Inflammatory macrophage treated with lipopolysaccharide for 1 hour (primary cell): ENCODE results near the gene PDE10A.

Experiments used
- DNase-seq, 2 donors: peaks; one replicate each; pipeline ENCODE4 v3.0.0-alpha.2; 2020 to 2022

PDE10A gene

DNA sequence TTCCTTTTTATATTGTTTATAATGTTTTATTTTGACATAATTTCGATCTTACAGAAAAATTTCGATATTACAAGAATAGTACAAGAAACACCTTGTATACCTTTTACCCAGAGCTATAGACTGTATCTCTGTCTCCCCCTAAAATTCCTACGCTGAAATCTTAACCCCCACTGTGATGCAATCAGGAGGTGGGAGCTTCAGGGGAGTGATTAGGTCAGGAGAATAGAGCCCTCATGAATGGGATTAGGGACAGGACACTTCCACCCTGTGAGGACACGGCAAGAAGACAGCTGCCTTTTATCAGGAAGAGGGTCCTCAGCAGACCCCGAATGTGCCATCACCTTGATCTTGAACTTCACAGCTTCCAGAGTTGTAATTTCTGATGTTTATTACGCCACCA is 204.9 kb downstream of the PDE10A start:
- DNase-seq: no peak

DNA sequence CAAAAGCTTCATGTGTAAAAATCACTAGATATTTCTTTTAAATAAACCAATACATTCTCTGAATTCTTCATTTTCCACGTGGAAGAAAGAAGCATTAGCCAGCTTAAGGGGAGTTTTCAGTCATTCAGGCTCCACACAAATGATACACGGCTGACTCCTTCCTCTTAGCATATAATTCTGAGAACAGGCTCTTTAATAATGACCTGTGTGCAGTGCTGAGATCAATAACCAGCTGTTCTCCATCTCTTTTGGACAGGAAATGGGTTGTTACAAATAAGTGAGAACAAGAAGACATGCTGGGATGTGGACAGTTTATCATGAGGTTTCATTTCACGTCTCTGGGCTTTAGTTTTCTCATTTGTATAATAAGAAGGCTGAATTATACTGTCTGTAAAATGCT is 206.8 kb downstream of the PDE10A start:
- DNase-seq: no peak

DNA sequence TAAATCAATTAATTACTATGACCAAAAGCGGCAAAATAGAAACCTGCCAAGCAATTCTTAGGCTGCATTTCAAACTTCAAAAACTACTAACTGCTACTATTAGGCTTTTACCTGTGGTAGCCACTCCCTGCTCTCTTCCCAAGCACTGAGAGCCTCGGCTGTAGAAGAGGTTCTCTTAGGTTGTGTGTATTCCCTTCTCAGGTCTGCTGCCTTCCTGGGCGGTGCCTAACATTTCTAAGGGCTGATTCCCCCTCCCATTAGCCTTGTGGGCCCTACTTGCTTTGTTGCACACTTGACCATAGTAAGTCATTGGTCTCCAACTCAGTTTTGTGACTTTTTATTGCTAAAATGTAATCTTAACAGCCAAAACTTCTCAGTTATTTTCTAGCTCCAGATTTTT is 207.6 kb downstream of the PDE10A start:
- DNase-seq: no peak

DNA sequence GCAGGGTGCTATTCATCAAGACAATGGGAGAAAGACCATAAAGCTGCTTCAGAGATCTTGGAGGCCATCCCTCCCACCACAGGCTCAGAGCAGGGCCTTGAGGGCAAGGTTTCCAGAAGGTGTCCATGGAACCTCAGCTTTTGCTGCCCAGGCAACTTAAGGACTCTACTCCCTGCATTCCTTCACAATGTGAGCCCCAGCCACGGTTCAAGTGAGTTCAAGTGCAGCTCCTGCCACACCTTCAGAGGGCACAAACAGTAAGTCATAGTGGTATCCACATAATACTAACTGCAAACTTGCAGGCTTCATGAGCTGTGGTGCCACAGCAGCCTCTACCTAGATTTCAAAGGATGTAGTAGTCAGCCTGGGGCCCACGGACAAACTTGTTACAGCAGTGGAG is 209.6 kb downstream of the PDE10A start:
- DNase-seq: no peak

DNA sequence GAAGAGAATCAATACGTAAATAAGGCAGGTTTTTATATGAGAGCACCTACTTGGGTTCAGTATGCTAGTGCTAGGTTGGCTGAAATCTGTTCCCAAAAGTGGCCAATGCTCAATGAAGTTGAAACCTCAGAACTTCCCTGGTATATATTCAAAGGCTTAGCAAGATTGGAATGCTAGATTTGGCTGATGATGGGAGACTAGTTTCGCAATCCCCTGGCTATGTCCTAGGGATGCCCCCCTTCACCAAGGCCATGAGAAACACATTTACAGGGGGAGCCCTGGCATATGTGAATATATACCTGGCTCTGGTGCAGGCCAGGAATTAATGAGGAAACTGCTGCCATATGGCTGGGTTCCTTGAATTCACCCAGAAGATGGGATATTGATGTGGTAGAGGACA is 211.2 kb downstream of the PDE10A start:
- no peak for DNase-seq

DNA sequence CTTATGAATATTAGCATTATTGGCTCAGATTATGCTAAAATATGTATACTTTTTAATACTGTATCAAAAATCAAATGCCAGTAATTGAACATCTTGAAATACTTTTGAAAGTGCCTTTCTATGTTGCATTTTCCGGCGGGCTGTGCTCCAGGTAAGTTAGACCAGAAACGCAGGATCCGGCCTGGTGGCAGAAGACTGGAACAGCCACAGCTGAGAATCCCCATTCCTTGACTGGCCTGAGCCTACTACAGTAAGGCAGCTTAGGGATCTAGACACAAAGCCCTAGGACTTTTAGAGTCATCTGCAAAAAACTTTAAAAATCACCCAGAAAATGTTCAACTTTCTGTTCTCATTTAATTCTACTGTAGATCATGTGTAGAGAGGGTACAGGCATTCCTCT is 214.8 kb downstream of the PDE10A start:
- DNase-seq: no peak

DNA sequence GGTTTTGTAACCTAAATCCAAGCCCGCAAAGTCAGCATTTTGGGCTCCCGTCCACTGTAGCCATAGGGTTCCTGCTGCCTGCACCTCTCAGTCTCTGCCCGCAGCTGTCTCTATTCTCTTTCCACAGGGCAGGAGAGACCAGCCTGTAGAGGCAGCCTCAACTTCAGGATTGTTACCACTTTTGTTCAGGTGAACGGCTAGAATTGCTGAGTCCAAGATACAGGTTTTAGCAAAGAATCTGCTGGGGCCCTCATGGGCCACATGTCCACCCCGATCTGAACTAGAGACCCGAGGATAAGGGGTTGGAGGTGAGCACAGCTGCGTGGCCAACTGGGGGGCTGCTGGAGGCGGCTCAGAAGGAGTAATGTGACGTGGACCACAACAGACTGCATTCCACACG is 215.9 kb downstream of the PDE10A start:
- DNase-seq: no peak

DNA sequence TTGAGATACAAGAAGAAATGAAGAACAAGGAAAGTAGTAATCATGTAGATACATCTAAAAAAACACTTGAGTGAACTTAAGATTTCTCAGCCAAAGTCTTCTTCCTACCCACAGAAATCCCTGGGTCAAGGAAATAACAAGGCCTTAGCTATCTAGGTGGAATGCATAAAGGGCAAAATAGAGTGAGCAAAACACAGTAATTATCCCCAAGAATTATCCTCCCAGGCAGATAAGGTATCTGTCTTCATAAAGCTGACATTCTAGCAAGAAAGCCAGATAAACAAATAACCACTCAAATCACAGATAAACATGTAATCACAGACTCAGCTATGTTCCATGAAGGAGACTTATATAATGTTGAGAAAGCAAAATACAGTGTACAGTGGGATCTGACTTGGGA is 216.7 kb downstream of the PDE10A start:
- no peak for DNase-seq

DNA sequence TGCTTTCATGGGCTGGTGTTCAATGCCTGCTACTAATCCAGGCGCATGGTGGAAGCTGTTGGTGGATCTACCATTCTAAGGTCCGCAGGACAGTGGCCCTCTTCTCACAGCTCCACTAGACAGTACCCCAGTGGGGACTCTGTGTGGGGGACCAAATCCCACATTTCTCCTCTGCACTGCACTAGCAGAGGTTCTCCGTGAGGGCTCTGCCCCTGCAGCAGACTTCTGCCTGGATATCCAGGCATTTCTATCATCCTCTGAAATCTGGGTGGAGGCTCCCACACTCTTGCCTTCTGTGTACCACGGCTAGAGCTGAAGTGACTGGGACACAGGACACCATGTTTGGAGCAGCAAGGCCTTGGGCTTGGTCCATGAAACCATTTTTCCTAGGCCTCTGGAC is 219.6 kb downstream of the PDE10A start:
- no peak for DNase-seq

DNA sequence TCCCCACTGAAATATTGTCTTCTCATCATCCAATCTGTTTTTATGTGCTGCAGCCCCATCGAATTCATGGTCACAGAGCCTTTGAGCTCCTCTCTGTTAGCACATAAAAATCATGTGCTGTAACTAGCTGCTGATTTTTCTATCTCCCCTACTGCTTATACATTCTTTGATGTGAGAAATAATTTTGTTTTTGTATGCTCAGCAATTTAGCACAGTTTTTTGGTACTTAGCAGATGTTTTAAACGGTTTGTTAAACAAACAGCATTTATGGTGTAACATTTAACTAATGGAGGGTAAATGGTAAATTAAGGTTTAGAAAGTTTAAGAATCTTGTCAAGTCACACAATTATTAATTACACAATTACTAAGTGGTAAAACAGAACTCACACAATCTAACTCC is 221.9 kb downstream of the PDE10A start:
- DNase-seq: no peak

DNA sequence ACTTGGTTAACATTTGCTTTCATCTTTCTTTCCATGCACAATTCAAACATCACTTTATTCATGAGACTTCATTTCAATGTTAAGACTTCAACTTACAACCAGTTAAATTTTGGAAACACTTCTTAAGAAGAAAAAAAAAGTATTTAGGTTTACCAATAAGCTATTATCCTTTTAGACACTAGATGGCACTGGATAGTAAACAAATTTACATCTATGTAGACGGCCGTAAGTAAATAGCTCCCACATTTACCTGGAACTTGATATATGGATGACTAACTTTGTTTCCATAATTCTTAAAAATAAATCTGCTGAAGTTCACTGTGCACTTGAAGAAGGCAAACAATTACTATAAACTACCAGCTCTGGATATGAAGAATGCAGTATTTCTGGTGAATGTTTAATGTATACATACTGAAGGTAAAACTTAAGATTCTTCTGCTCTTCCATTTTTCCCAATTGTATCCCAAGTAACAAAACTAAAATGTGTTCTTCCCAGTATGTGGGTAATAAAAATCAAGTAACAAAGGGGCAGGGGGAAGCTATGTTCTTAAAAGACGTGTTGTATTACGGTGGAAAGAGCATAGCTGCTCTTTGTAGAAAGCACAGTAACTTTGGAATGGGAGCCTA is 223.0 kb downstream of the PDE10A start:
- DNase-seq: peak; percentile 3 to 31

DNA sequence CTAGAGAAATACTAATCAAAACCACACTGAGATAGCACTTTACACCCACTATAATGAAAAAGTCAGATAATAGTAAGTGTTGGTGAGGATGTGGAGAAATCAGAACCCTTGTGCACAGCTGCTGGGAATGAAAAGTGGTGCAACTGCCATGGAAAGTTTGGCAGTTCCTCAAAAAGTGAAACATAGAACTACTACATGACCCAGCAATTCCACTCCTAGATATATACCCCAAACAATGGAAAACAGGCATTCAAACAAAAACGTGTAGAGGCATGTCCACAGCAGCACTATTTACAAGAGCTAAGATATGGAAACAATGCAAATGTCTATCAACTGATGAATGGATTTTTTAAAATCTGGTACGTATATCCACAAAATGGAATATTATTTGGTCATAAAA is 236.1 kb downstream of the PDE10A start:
- no peak for DNase-seq

DNA sequence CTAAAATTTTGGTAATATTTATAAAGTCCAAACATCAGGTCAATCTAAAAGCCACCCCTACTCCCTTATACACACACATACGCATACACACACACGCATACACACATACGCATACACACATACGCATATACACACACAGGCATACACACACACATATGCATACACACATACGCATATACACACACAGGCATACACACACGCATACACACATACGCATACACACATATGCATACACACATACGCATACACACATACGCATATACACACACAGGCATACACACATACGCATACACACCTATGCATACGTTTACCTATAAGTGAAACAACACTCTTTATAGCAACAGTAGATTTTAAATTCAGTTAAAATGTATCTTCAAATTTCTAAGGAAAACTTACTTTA is 240.8 kb downstream of the PDE10A start:
- DNase-seq: no peak

DNA sequence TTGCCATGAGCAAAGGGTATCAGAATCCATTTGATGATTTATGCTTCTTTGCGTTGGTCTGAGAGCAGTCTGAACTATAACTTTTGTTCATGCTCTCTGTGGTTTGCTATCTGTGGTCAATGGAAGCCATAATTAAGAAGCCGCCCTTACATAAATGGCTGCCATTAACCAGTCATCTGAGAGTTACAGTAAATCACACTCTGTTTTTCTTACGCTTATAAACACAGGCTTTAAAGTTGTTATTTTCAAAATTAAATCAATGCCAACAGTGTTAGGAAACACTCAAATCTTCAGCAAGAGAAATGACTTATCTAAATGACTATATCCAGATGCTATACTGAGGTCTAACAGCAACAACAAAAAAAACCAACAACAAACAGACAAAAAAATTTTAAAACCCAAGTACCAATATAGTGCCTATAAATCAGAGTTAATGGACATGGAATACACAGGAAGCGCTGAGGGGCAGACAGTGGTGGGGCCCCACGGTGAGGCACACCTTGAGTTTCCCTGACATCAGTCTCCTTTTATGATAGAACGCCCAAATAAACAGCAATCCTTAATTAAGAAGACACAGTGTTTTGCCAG is 245.7 kb downstream of the PDE10A start:
- DNase-seq: no peak

DNA sequence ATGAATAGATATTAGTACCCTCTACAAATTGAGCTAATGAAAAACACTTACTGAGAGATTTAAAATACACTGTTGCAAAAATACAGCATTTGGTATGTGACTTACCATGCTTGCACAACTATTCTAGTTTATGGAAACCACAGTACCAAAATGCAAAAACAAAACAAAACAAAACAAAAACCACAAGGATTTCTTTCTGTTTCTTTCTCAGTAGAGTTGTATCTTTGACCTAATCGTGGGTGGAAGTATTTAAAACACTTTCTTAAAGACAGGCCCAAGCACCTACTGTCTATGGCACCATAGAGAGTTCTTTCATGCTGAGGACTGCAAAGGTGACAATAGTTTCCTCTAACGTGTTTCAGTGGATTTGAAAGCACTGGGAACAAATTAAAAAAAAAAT is 258.3 kb downstream of the PDE10A start:
- no peak for DNase-seq

DNA sequence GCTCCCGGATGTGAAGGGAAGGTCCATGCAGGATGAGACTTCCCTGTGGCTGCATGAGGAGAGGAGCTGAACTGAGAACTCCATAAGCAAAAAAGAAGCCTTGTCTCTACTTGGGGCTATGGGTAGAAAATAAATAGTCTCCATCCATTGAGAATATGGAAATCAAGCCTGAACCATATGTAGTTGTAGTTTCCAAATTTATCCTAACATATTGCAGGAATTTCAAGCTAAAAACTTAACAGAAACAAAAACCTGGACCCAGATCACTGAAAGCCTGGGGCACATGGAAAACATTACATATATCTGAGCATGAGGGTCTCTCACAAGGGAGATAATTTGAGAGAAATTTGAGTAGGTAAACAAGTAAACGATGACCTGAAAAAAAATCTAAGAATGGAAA is 258.7 kb downstream of the PDE10A start:
- no peak for DNase-seq

DNA sequence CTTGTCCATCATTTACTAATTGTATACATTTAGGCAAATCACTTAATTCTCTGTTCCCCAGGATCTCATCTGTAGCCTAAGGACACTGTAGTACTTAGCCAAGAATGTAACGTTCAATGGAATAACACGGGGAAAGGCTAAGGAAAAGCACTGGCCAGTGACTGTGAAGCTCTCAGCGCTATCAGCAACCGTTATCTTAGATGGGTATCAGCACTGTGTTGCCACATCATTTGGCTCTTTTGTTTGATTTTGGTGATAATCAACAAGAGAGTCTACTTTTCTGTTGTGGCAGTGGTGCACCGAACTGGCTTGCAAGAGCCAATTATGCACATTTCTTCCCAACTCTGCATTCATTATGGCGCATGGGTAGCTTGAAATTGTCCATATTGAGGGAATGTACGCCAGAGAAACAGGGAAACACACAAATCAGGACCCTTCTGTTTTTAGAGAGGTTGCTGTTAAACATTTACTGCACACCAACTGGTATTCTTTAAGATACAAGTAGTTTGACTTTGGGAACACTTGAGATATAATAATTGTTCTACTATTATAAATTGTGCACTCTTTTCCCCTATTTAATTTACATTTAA is 259.9 kb downstream of the PDE10A start:
- no peak for DNase-seq

DNA sequence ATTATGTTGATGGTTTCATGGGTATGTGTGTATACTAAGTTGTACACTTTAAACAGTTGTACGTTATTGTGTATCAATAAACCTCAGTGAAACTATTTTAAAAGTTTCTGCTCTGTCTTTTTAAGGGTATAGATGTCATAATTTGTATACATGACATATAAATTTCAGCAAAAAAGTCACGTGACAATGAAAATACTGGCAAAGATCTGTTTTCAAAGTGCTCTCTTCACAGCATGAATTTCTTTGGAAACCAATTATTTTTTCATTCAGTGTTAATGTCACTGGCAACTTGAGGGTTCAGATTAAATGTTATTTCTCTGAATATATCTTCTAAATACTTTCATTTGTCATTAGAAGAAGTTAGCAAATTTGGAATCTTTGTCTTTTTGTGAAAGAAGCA is 261.9 kb downstream of the PDE10A start:
- no peak for DNase-seq

DNA sequence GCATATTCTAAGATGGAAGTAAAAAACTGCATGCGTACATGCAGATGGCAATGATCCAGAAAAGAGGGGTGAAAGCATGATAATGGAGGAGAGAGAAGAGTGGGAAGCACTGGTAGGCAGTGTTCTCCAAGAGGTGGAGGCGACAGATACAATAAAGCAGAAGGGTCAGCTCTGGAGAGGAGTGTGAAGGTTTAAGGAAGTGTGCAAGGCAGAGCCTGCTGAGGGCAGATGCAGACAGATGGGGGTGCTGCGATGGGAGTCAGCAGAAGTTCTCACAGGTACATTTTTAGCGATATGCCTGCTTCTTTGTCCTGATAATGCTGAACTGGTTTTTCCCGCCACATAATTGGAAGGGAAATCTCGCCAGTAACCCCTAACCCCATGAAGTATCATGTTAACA is 272.6 kb downstream of the PDE10A start:
- DNase-seq: no peak

DNA sequence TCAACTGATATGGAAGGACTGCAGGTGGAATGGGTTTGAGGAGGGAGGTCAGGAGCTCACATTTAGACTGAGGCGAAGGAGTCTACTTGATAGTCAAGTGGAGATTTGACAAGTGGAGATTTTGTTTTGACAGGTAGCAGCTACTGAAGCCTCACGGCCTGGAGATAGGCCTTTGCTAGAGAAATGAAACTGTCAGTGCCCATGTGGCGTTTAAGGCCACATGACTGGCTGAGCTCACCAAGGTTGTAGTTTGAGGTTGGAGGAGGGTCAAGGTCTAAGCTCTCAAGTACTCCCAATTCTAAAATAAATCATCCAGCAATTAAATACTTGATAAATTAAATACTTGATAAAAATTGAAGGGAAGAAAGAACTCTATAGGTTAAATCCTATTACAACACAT is 273.5 kb downstream of the PDE10A start:
- no peak for DNase-seq

DNA sequence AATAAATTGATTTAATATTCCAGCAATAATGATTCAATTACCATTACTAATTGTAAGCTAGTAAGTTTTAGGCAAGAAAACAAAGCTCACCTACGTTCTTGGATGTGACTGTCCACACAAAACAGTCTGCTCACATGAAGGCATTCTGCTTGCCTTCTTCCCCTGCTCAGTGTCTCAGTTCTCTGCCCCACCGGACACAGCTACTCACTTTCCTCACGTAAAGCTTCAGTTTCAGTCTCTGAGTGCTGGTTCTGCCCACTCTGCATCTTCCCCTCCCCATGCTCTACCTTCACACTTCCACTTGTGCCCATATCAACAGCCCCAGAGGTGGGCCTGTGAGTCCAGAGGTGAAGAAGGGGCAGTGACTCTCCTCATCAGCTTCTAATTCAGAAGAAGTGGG is 279.7 kb downstream of the PDE10A start:
- no peak for DNase-seq

DNA sequence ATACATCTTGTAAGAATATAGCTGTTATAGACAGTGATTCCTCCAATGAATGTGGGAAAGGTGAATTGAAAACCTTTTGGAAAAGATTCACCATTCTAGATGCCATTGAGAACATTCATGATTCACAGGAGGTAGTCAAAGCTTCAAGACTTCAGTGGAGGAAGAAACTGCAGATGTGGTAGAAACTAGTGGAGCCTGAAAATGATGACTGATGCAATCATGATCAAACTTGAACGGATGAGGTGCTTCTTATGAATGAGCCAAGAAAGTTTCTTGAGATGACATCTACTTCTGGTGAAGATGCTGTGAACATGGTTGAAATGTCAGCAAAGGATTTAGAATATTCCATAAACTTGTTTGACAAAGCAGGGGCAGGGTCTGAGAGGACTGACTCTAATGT is 286.9 kb downstream of the PDE10A start:
- DNase-seq: no peak

DNA sequence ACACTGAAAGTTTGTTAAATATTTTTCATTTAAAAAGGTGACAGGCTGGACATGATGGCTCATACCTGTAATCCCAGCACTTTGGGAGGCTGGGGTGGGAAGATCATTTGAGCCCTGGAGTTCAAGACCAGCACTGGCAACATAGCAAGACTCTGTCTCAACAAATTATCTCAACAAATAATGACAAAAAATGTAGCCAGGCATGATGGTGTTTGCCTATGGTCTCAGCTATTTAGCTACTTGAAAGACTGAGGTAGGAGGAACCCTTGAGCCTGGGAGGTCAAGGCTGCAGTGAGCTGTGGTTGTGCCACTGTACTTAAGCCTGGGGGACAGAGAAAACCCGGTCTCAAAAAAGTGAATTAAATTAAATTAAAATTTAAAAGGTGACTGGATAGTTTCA is 297.7 kb downstream of the PDE10A start:
- no peak for DNase-seq

DNA sequence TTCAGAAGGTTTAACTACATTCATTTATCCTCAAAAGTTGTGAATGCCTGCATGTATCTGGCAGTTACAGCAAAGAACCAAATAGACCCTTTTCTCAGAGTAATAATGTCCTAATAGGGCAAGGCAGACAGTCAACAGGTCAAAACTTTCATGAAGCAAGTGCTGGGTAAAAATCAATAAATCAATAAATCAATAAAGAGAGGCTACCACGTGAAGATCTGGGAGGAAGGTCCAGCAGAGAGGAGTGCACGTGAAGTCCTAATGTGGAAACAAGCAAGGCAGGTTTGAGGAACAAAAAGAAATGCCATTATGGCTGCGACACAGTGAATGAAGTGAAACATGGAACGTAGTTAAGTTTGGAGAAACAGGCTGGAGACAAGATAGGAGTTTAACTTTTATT is 317.3 kb downstream of the PDE10A start:
- DNase-seq: no peak

DNA sequence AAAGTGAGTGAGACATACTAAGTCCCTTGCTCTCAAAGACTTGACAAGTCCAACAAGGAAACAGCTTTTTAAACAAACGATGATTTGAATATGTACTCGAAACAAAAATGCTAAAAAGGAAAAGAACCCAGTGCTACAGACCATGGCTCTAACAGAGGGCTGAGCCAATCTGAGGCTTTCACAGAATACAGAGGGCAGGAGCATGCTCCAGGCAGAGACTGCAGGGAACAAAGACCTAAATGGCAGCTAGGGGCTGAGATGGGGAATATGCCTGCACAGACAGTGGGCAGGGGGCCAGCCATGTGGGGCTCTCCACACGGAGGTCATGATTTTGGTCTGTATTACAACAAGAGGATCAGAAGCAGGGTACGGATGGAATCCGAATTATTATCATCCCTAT is 322.5 kb downstream of the PDE10A start:
- DNase-seq: no peak
